ENCODE results near the gene OBP2A.

- TF ChIP-seq CTCF (IDR thresholded peaks at IDR 0.05) (no peak), POLR2A (IDR thresholded peaks at IDR 0.05) (no peak), EP300 (IDR thresholded peaks at IDR 0.05) (no peak)
Measured at GRCh38 chr9:135544981-135545635, 818 bp upstream of the OBP2A start.

Measured in ovary (tissue), 3 donors.